Measurements from ENCODE around the gene CNIH1.
"Not testable (repeated sequence)": the region's sequence is repeated elsewhere in the genome, so short reads cannot be mapped to it uniquely, and the experiment has no call there.

The CNIH1 gene

DNA sequence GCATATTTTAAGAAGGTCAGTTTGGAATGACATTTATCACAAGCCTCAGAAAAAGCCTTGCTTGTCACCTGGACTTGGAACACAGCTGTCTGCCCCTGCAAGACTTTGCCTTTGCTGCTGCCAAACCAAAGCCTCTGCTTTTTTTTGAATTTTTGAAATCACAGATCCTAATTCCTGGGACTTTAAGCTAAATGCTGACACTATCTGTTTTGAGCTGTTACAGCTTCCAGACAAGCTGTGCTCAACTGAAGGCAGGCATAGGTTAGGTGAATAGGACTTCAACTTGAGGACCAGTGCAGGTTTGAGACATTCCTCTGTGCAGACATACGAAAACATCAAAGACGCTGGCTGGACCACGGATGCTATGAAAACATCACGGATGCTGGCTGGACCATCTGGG, 55.6 kb downstream of the CNIH1 start:
- no peak for DNase-seq (ENCODE audit: low read depth)
- H3K4me3 ChIP-seq (ENCODE audit: control insufficient read depth, low read depth, low read length) = no peak overlapping the region
- TF ChIP-seq, protein P1, sequence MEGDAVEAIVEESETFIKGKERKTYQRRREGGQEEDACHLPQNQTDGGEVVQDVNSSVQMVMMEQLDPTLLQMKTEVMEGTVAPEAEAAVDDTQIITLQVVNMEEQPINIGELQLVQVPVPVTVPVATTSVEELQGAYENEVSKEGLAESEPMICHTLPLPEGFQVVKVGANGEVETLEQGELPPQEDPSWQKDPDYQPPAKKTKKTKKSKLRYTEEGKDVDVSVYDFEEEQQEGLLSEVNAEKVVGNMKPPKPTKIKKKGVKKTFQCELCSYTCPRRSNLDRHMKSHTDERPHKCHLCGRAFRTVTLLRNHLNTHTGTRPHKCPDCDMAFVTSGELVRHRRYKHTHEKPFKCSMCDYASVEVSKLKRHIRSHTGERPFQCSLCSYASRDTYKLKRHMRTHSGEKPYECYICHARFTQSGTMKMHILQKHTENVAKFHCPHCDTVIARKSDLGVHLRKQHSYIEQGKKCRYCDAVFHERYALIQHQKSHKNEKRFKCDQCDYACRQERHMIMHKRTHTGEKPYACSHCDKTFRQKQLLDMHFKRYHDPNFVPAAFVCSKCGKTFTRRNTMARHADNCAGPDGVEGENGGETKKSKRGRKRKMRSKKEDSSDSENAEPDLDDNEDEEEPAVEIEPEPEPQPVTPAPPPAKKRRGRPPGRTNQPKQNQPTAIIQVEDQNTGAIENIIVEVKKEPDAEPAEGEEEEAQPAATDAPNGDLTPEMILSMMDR (conservative IDR thresholded peaks at IDR 0.05; ENCODE audit: control insufficient read depth, insufficient read depth, low read depth, low read length) = no peak

DNA sequence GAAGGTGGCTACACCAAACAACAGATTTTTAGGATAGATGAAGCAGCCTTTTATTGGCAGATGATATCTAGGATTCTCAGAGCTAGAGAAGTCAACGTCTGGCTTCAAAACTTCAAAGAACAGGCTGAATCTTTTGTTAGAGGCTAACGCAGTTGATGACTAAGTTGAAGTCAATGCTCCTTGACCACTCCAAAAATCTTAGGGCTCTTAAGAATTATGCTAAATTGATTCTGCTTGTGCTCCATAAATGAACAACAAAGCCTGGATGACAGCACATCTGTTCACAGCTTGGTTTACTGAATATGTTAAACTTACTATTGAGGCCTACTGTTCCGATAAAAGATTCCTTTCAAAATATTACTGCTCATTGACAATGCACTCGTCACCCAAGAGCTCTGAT, 57.3 kb downstream of the CNIH1 start:
- DNase-seq (ENCODE audit: low read depth) = no peak
- H3K4me3 ChIP-seq (ENCODE audit: control insufficient read depth, low read depth, low read length) = no peak overlapping the region
- TF ChIP-seq, protein P1 (conservative IDR thresholded peaks at IDR 0.05; ENCODE audit: control insufficient read depth, insufficient read depth, low read depth, low read length) = no peak

DNA sequence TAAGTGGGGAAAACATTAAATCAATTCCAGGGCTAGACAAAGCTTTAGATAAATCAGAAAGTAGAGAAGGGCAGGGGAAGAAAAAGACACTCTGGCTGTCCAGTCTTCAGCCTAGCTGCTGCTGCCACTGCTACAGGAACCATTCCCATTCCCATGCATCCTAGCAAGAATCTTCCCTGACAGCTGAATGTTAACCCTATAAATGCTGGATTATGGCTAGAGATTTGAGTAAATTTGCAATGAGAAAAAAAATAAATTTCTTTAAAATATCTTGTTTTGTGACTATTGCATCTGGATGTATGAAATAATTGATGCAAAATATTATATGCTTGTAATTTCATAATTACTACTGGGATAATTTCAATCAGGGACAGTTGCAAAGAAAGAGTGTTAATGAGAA, 59.4 kb downstream of the CNIH1 start:
- H3K4me3 ChIP-seq (ENCODE audit: control insufficient read depth, low read depth, low read length) = no peak overlapping the region
- no peak for DNase-seq (ENCODE audit: low read depth)
- TF ChIP-seq, protein P1 (conservative IDR thresholded peaks at IDR 0.05; ENCODE audit: control insufficient read depth, insufficient read depth, low read depth, low read length) = no peak

DNA sequence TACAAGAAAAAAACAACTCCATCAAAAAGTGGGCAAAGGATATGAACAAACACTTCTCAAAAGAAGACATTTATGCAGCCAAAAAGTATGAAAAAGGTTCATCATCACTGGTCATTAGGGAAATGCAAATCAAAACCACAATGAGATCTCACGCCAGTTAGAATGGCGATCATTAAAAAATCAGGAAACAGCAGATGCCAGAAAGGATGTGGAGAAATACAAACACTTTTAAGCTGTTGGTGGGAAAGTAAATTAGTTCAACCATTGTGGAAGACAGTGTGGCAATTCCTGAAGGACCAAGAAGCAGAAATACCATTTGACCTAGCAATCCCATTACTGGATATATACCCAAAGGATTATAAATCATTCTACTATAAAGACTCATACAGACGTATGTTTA, 60.6 kb downstream of the CNIH1 start:
- H3K4me3 ChIP-seq (ENCODE audit: control insufficient read depth, low read depth, low read length) = not testable (repeated sequence)
- DNase-seq (ENCODE audit: low read depth) = peak; percentile 53

DNA sequence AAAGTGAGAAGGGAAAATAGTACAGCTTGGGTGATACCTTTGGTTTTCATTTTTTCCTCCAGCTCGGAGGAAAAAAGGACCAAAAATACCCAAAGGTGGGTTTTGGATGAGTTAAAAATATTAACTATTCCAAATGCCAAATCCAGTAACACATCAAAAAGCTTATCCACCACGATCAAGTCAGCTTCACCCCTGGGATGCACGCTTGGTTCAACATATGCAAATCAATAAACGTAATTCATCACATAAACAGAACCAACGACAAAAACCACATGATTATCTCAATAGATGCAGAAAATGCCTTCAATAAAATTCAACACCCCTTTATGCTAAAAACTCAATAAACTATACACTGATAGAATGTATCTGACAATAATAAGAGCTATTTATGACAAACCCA, 62.3 kb downstream of the CNIH1 start:
- H3K4me3 ChIP-seq (ENCODE audit: control insufficient read depth, low read depth, low read length); DNase-seq (ENCODE audit: low read depth): not testable (repeated sequence)

DNA sequence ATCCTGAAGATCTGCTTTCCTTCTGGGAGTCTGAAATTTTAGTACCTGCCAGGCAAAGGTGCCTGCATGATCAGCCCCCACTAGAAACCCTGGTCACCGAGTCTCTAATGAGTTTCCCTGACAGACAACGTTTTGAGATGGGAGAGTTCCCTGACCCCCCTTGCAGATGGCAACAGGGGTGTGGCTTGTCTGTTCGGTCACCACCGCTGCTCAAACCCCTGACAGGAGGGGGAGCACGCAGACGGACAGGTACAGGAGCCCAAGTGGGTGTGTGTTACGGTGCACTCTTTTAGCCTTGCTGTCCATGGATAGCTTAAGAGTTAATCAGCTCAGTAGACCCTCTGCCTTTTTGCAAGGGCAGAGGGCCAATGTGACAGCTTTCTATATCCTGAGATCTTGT, 63.7 kb downstream of the CNIH1 start:
- DNase-seq (ENCODE audit: low read depth) = no peak
- TF ChIP-seq, protein P1 (conservative IDR thresholded peaks at IDR 0.05; ENCODE audit: control insufficient read depth, insufficient read depth, low read depth, low read length) = no peak
- H3K4me3 ChIP-seq (ENCODE audit: control insufficient read depth, low read depth, low read length) = no peak overlapping the region

DNA sequence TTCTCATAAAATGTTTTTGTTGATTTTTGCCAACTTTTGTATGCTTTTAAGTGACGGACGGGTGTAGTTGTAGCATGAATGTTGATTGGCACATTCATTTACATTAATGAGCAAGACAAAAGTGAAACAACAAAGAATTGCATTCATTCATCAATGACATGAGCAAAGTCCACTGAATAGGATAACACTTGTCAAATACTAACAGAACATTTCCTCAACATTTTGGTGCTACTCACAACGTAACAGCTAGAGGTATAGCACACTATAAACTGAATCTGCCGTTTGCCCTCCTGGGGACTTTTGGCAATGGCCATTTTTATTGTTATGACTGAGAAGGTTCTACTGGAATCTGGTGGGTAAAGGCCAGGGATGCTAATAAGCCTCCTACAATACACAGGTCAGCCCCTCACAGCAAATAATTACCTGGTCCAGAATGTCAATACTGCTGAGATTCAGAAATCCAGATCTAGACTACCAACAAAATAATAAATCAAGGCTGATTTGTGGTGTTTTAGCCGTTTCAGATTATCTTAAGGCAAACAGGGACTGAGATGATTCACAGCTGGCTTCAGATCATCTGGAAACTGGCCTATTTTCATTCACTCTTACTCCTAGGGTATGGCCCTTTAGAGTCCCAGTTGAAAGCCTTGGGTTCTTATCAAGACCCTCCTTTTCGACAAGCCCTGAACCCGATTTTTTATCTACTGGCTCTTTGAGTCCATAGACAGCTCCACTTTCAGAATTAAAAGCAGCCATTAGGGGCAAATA, 66.9 kb downstream of the CNIH1 start:
- no peak overlapping the region for H3K4me3 ChIP-seq (ENCODE audit: control insufficient read depth, low read depth, low read length)
- DNase-seq (ENCODE audit: low read depth) = peak; percentile 61
- TF ChIP-seq, protein P1 (conservative IDR thresholded peaks at IDR 0.05; ENCODE audit: control insufficient read depth, insufficient read depth, low read depth, low read length) = no peak

Measured in fibroblast of mammary gland (primary cell).